DMS 273 (cell line): ENCODE measurements around the gene SMC1A.
A peak's percentile ranks its signal among the peaks of the same experiment; 100 is the strongest.
"Not testable (repeated sequence)": the region's sequence is repeated elsewhere in the genome, so short reads cannot be mapped to it uniquely, and the experiment has no call there.

Source experiments
- DNase-seq: peaks from one replicate; lab custom pipeline; 2025; ENCODE audit not compliant: unreplicated experiment; lab: John Stamatoyannopoulos, UW

SMC1A gene

DNA sequence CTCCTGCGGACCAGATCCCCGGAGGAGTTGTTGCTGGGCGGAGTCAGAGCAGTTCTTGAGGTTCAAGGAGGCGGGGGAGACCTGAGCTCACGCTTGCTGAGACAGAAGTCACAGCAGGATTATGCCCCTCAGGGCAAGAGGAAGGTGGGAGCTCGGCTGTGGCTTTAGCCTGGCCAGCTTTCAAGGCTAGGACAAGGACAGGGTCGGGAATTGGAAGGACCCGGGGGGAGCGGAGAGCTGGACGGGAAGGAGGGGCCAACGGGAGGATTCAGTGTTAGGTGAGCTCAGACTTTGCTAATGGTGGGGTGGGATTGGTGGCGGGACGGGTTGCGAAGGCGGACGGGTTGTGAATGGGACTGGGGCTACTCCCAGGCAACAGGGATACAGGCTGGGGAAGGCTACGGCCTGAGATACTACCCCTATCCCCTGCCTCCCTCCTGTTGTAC, 430 bp upstream of the SMC1A start, which contains the start of gene RIBC1:
RIBC1 (plus strand) TSS at position 13 of the 446 bp plus-strand sequence. CDS start 3,404 bp downstream, outside the sequence.
- DNase-seq: peak; percentile 85

- peak; percentile 92 for DNase-seq
Observed at GRCh38 chrX:53421772-53422085, 725 bp downstream of the SMC1A start.

GRCh38 chrX:53421125-53421524, 1.3 kb downstream of the SMC1A start:
- no peak for DNase-seq

- DNase-seq: not testable (repeated sequence)
Observed at GRCh38 chrX:53420351-53420750, 2.1 kb downstream of the SMC1A start.

DNA sequence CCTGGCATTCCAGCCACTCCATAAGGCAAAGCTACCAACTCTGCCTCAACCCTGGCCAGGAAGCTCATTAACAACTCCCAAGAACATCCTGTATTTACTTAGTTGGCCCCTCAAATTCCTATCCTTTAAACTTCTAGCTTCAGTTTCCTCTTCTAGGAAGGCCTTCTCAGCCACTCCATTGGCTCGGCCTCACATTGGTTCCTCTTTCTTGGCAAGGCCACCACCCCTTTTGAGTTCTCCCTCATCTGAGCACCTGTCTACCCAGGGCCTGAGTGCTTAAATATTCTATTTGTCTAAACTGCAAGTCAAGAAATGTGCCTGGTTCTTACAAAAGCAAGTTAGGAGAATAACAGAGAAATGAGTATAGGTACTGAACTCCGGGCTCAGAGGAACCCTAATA, 10.0 kb downstream of the SMC1A start:
- DNase-seq: no peak

- no peak for DNase-seq
Observed at GRCh38 chrX:53403535-53403934, 18.9 kb downstream of the SMC1A start.

- no peak for DNase-seq
Observed at GRCh38 chrX:53398216-53398615, 24.2 kb downstream of the SMC1A start.

- no peak for DNase-seq
Observed at GRCh38 chrX:53395605-53396298, 26.7 kb downstream of the SMC1A start.

- DNase-seq: peak; percentile 87
Observed at GRCh38 chrX:53383376-53384076, 38.9 kb downstream of the SMC1A start.

DNA sequence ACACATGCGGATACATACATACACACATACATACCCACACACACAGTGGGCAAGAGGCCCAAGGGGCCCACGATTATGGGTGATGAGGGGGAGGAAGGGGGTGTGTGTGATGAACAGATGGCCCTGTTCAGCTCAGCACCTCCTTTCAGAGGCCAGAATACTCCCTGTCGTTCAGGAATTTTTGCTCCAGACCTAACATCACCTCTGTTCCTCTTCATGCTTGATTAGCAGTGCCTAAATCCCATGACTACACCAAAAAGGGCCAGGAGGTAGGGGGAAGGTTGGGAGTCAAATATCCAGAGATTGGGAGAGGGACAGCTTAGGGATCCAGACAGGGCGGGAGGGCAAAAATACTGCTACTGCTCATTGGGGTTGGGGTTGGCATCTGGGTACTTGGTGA, 42.7 kb downstream of the SMC1A start:
- DNase-seq: no peak

DNA sequence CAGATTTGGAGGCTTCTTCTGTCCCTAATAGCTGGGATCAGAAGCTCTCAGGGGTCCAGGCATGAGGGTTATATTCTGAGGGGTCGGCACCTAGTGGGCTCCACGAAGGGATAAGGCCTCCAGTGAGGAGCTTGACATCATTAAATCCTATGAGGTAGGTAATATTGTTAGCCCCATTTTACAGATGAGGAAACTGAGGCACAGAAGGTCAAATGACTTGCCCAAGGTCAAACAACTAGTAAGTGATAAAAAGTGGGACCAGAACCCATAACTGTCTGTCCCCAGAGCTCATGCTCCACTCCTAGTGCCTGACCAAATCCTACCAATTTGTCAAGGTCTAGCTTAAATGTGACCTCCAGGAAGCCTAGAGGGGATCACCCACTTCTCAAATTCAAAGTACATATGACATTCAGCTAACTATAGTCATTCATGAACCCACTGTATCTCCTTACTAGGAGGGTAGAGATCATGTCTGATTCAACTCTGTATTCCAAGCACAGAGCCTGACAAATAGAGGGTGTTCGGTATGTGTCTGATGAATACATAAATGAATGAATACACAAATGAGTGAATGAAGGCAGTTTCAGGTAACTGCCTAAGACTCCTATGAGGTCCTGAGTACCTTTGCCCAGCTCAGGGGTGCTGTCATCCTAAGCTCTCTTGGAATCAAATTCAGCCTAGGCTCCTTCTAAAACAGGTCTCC, 43.3 kb downstream of the SMC1A start:
- DNase-seq: no peak

DNA sequence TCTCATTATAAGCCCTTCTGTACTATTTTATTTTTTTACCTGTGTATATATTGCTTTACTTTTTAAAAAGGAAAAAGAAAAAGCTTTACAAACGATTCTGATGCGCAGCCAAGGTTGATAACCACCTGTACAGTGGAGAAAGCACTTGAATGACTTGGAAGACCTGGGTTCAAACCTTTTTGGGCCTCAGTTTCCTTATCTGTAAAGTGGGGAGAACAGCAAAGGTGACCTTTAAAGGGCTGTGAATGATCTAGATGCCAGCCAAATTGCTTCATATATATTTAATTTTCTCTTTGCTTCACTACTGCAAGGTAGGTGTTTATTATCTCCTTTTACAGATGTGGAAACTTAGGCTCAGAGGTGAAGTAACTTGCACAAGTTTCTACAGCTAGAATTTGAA, 45.0 kb downstream of the SMC1A start:
- DNase-seq: no peak

DNA sequence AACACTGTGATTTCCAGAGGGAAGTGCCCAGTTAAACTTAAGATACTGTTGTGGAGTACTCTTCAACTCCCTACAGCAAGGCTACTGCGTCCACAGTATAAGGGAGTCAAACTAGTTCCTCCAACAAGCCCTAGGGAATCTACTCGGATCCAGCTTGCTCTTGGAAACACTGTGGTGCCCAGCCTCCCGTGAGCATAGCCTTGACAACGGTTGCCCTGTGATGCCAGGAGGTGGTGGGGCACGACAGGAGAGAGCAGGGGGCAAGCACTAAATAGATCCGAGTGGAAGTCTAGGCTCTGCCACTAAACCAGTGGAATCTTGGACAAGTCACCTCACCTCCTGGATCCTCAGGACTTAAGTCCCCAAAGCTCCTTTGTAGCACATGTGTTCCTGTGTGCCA, 45.6 kb downstream of the SMC1A start:
- DNase-seq: no peak

- DNase-seq: no peak
Observed at GRCh38 chrX:53374923-53375322, 47.5 kb downstream of the SMC1A start.

- DNase-seq: peak; percentile 63
Observed at GRCh38 chrX:53374222-53374820, 48.1 kb downstream of the SMC1A start.

DNA sequence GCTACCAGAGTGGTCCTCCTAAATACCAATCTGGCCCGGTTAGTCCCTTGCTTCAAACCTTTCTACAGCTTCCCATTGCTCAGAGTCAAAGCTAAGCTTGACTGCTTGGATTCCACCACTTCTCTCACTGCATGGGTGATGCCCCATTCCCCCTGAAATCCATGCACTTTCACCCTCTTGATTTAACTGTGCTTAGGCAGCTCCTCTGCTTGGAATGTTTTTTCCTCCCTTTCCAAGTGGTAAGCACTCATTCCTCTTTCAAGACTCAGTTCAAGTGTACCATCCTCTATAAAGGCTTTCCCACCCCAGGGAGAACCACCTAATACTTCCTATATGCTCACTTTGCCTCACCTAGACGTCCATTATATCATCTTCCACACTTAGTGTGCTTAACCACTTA, 49.1 kb downstream of the SMC1A start:
- DNase-seq: no peak

DNA sequence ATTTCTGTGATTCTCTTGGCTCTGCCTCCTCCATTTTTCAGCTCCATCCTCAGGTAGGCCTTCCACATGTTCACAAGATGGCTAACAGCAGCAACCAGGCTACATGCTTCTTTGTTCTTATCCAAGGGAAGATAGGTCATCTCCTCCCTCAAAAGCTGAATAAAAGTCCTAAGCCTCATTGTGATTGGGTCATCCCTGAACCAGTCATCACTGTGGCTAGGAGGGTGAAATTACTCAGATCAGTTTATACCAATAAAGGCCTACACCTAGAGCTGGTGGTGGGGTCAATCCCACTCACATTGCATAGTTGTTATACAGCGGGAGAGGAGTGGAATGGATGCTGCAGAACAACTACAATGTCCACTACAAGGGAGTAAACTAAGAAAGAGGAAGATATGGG, 56.0 kb downstream of the SMC1A start:
- DNase-seq: not testable (repeated sequence)

DNA sequence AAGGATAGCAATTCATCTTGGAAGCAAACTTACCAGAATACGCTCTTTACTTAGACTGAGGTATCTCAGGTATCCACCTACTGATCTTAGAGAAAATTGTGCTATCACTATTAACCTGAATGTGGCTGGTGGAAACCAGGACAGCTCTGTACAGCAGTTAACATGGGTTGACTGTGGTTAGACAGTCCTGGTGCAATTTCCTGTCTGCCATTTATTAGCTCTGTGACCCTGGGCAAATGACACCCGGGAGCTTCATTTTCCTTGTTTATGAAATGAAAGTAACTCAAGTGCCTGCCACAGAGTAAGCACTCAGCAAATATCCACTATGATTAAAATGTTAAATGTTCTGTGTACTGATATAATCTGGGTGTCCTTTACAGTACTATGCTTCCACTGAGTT, 60.0 kb downstream of the SMC1A start:
- no peak for DNase-seq

- peak; percentile 65 for DNase-seq
Observed at GRCh38 chrX:53357799-53358530, 64.5 kb downstream of the SMC1A start.

DNA sequence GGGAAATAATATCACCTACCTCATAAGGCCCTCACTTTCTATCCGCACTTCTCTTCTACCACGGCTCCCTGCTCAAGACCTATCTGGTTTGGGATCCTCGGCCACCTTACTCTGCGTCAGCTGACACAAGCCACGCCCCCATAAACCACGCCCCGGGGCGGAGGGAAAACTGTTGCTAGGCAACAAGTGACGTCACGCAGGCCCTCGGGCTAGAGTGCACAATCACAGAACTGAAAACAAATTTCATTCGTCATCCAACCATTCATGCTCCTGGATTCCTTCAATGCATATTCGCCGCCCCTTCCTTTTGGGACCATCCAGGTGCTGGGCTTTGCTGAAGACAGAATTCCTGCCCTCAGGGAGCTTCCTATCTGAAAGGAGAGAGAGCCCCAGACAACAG, 66.3 kb downstream of the SMC1A start:
- peak; percentile 60 for DNase-seq

DNA sequence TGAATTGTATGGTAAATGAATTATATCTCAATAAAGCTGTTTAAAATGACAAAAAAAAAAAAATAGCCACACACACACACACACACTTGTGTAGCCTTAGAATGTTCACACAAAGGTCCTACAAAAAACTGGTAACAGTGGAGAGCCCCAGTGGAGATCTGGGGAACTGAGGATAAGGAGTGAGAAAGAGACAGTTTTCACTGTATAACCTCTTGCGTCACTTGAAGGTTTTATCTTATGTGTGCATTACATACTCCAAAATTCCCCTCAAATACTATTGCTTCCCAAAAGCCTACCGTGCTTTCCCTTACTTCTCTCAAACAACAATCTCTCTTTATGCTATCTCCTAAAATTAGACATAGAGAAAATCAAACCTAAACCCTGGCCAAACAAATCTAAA, 67.8 kb downstream of the SMC1A start:
- peak; percentile 23 for DNase-seq
